H1 (cell line): ENCODE data around the gene F5. TPM values are rescaled to one million over a fixed set of nuclear protein-coding genes. Genes with fewer than 3 reads are reported as not detected.

Experiments used
- CTCF ChIA-PET: fragments of 300-600 bp; sonication (Branson Sonifier 250); formaldehyde crosslinking; loops from one replicate; lab custom pipeline; 2021; ENCODE audit not compliant: partially characterized antibody; lab: Charles Lee
- POLR2A ChIA-PET: fragments of 300-600 bp; sonication (Branson Sonifier 250); formaldehyde crosslinking; loops from one replicate; lab custom pipeline; 2021; ENCODE audit warnings: inconsistent platforms; ENCODE audit not compliant: partially characterized antibody; lab: Charles Lee
- DNase-seq, 2 experiments: peaks; one replicate each; pipeline versions ENCODE4 v3.0.0 to v3.0.0-alpha.2; 2010 to 2022; ENCODE audit warnings: low spot score in 2 of 2, low read depth in 1 of 2, mixed read lengths in 1 of 2
- FAIRE-seq: peaks from 2 replicates; lab custom pipeline; 2011; peaks lifted over from hg19 to GRCh38; lab: Jason Lieb, UNC
- H2AFZ ChIP-seq: 2 replicates; pipeline ENCODE4 v1.8.1; 2012; ENCODE audit warnings: low read length, inconsistent platforms
- H2AK5ac ChIP-seq: 2 replicates; pipeline ENCODE4 v1.6.1; 2013; ENCODE audit warnings: low read depth, low read length
- H2BK120ac ChIP-seq: replicated peaks from 2 replicates; pipeline ENCODE3; 2013; ENCODE audit warnings: low read depth, low read length, inconsistent platforms
- H2BK12ac ChIP-seq: 2 replicates; pipeline ENCODE4 v1.6.1; 2013; ENCODE audit warnings: low read depth, low read length
- H2BK15ac ChIP-seq: 2 replicates; pipeline ENCODE4 v1.6.1; 2013; ENCODE audit warnings: low read length
- H2BK20ac ChIP-seq: 2 replicates; pipeline ENCODE4 v1.6.1; 2013; ENCODE audit warnings: low read length
- H2BK5ac ChIP-seq: 2 replicates; pipeline ENCODE4 v1.6.1; 2013; ENCODE audit warnings: low read depth, low read length
- H3K14ac ChIP-seq: 2 replicates; pipeline ENCODE4 v1.6.1; 2013; ENCODE audit warnings: inconsistent platforms; ENCODE audit not compliant: insufficient read length
- H3K18ac ChIP-seq: 2 replicates; pipeline ENCODE4 v1.6.1; 2013; ENCODE audit warnings: low read length; ENCODE audit errors: extremely low read depth
- H3K23ac ChIP-seq: 2 replicates; pipeline ENCODE4 v1.6.1; 2013; ENCODE audit warnings: inconsistent platforms; ENCODE audit not compliant: insufficient read length
- H3K23me2 ChIP-seq: 2 replicates; pipeline ENCODE4 v1.6.1; 2013; ENCODE audit warnings: low read depth, low read length
- H3K27ac ChIP-seq: 2 replicates; pipeline ENCODE4 v1.6.1; 2011; ENCODE audit warnings: low read depth, low read length, inconsistent platforms
- H3K27me3 ChIP-seq, 4 experiments: replicated peaks in 1 of 4; 1 replicate in 1 of 4; 2 replicates in 3 of 4; pipeline versions ENCODE4 v1.6.1 to v1.8.1; 2011 to 2013; ENCODE audit warnings: low read length in 3 of 4, mild to moderate bottlenecking in 3 of 4, inconsistent platforms in 2 of 4, mixed read lengths in 2 of 4, moderate library complexity in 1 of 4; ENCODE audit not compliant: control insufficient read depth in 3 of 4, insufficient read depth in 3 of 4; ENCODE audit errors: extremely low read depth in 1 of 4
- H3K36me3 ChIP-seq, 4 experiments: 2 replicates each; pipeline versions ENCODE4 v1.6.1 to v1.8.1; 2011 to 2013; ENCODE audit warnings: mild to moderate bottlenecking in 4 of 4, low read length in 3 of 4, moderate library complexity in 2 of 4, control low read depth in 1 of 4, inconsistent platforms in 1 of 4; ENCODE audit not compliant: insufficient read depth in 4 of 4, control insufficient read depth in 2 of 4
- H3K4ac ChIP-seq: replicated peaks from 2 replicates; pipeline ENCODE3; 2013; ENCODE audit warnings: low read length, low read depth, mixed read lengths, inconsistent platforms; ENCODE audit not compliant: insufficient read length
- H3K4me1 ChIP-seq, 4 experiments: replicated peaks in 1 of 4; 1 replicate in 1 of 4; 2 replicates in 3 of 4; pipeline versions ENCODE4 v1.6.1 to v1.8.1; 2011 to 2013; ENCODE audit warnings: low read length in 3 of 4, inconsistent platforms in 2 of 4, mixed read lengths in 1 of 4; ENCODE audit not compliant: insufficient read depth in 4 of 4, control insufficient read depth in 3 of 4
- H3K4me2 ChIP-seq, 2 experiments: 2 replicates each; pipeline versions ENCODE4 v1.6.1 to v1.8.1; 2011 to 2013; ENCODE audit warnings: low read depth in 2 of 2, low read length in 2 of 2, control low read depth in 1 of 2, inconsistent platforms in 1 of 2, mild to moderate bottlenecking in 1 of 2; ENCODE audit not compliant: insufficient read depth in 1 of 2
- H3K4me3 ChIP-seq, 4 experiments: fragments of 200-600, 300-600 bp in 1 of 4; sonication (generic), shearing (Covaris generic), sonication (Bioruptor Twin) in 1 of 4; 2 replicates each; pipeline versions ENCODE4 v1.5.1 to v1.8.1; 2011 to 2016; ENCODE audit warnings: low read length in 4 of 4, low read depth in 3 of 4, control low read depth in 2 of 4, inconsistent platforms in 2 of 4, mild to moderate bottlenecking in 2 of 4, mixed read lengths in 1 of 4, moderate library complexity in 1 of 4; ENCODE audit not compliant: insufficient read depth in 2 of 4; ENCODE audit errors: extremely low read depth in 1 of 4
- H3K56ac ChIP-seq: replicated peaks from 2 replicates; pipeline ENCODE3; 2013; ENCODE audit warnings: low read depth, mild to moderate bottlenecking, mixed read lengths, low read length, inconsistent platforms; ENCODE audit not compliant: insufficient read length
- H3K79me1 ChIP-seq: 2 replicates; pipeline ENCODE4 v1.6.1; 2013; ENCODE audit warnings: low read depth, low read length, control low read depth
- H3K79me2 ChIP-seq, 2 experiments: 2 replicates each; pipeline versions ENCODE4 v1.6.1 to v1.8.1; 2012 to 2013; ENCODE audit warnings: low read length in 2 of 2, mild to moderate bottlenecking in 2 of 2, inconsistent platforms in 1 of 2; ENCODE audit not compliant: insufficient read depth in 2 of 2, control insufficient read depth in 1 of 2
- H3K9ac ChIP-seq, 4 experiments: replicated peaks in 1 of 4; 1 replicate in 1 of 4; 2 replicates in 3 of 4; pipeline versions ENCODE4 v1.6.1 to v1.8.1; 2011 to 2013; ENCODE audit warnings: low read depth in 3 of 4, low read length in 3 of 4, control low read depth in 2 of 4, mild to moderate bottlenecking in 2 of 4, moderate library complexity in 2 of 4, inconsistent platforms in 1 of 4; ENCODE audit errors: extremely low read depth in 1 of 4
- H3K9me3 ChIP-seq, 2 experiments: 2 replicates each; pipeline versions ENCODE4 v1.6.1 to v1.8.1; 2012 to 2013; ENCODE audit warnings: mild to moderate bottlenecking in 2 of 2, moderate library complexity in 2 of 2, control low read depth in 1 of 2, inconsistent platforms in 1 of 2, low read depth in 1 of 2, low read length in 1 of 2, mixed read lengths in 1 of 2; ENCODE audit not compliant: insufficient read depth in 2 of 2
- H4K20me1 ChIP-seq, 2 experiments: replicated peaks in 1 of 2; 2 replicates each; pipeline versions ENCODE3 to v1.8.1; 2011 to 2013; ENCODE audit warnings: inconsistent platforms in 2 of 2, low read length in 2 of 2, mild to moderate bottlenecking in 1 of 2; ENCODE audit not compliant: insufficient read depth in 2 of 2, control insufficient read depth in 1 of 2
- H4K5ac ChIP-seq: 2 replicates; pipeline ENCODE4 v1.6.1; 2013; ENCODE audit warnings: low read length, low read depth, mixed read lengths, inconsistent platforms; ENCODE audit not compliant: insufficient read length
- H4K8ac ChIP-seq: 2 replicates; pipeline ENCODE4 v1.8.0; 2013; ENCODE audit warnings: mild to moderate bottlenecking, moderate library complexity, low read length, inconsistent platforms; ENCODE audit not compliant: insufficient read depth; ENCODE audit errors: extremely low read depth
- H4K91ac ChIP-seq: replicated peaks from 2 replicates; pipeline ENCODE3; 2013; ENCODE audit warnings: low read length, mixed read lengths, inconsistent platforms; ENCODE audit not compliant: insufficient read length
- CREB1 ChIP-seq: IDR thresholded peaks from 2 replicates; pipeline ENCODE4 v1.6.1; 2012; ENCODE audit warnings: inconsistent platforms
- POLR2A ChIP-seq, 2 experiments: IDR thresholded peaks; 1 replicate in 1 of 2; 2 replicates in 1 of 2; pipeline ENCODE4 v1.6.1; 2011; ENCODE audit warnings: low read depth in 2 of 2, low read length in 2 of 2, mild to moderate bottlenecking in 2 of 2; ENCODE audit errors: control extremely low read depth in 1 of 2
- WGBS, 2 experiments: shearing (Covaris generic) in 1 of 2; methylation state at CpG; one replicate each; pipeline versions ENCODE4 v1.1.6 to v1.1.7; 2013 to 2015; ENCODE audit warnings: low lambda C conversion rate in 2 of 2, mixed read lengths in 2 of 2, inconsistent platforms in 1 of 2, low coverage in 1 of 2, missing lambda C conversion rate in 1 of 2; ENCODE audit not compliant: insufficient replicate concordance in 2 of 2, insufficient coverage in 1 of 2, insufficient read length in 1 of 2; ENCODE audit errors: extremely low coverage in 1 of 2, missing lambda C conversion rate in 1 of 2; 5-methylcytosine and 5-hydroxymethylcytosine counted together
- polyA plus RNA-seq, 7 experiments: library from polyadenylated mRNA; depleted of rRNA in 3 of 7; stranded (reverse) in 5 of 7; unstranded in 2 of 7; fragments of >200 nt in 5 of 7; fragments of 200-250 nt in 2 of 7; gene quantifications; 1 replicate in 5 of 7; 2 replicates in 1 of 7; 4 replicates in 1 of 7; pipeline versions ENCODE4 v1.2.1 to v1.2.3, GENCODE V29; 2011 to 2013; ENCODE audit warnings: missing spikeins in 2 of 7, mixed read lengths in 2 of 7
- total RNA-seq: library from RNA; stranded (reverse); fragmentation: NEBNext Ultra II Directional; extraction: Animal tissue kit (Norgen Biotek cat#: 25700); gene quantifications from 2 replicates; pipeline ENCODE4 v1.2.1, GENCODE V29; 2021
- TF ChIP-seq, protein P1 (sequence below): IDR thresholded peaks from 2 replicates; pipeline ENCODE4 v1.6.1; 2012; ENCODE audit warnings: inconsistent platforms

The F5 gene
- total and polyA plus RNA-seq, 2 of the 8 experiments (the other 6 are each of a cell fraction or from before 2014, with no cell fraction given) = 0.04 to 0.06 TPM

GRCh38 chr1:169474302-169474995, 111.8 kb downstream of the F5 start:
- Histone ChIP-seq H3K56ac (no peak overlapping the region), H3K79me1 (peaks cover 4% of the 10 kb centered on the region; the same call in 1 of the 2 replicates), H3K4me1 (peaks cover 0 to 6% (median 2%) of the 10 kb centered on the region in 4 experiments; a peak in 3 of 7 replicates), H3K23ac (no peak overlapping the region), H3K4me3 (no peak overlapping the region), H3K36me3 (peaks cover 2 to 12% (median 7%) of the 10 kb centered on the region in 4 experiments; a peak in 5 of 8 replicates), H3K79me2 (peaks cover 0 to 29% of the 10 kb centered on the region in 2 experiments; a peak in 3 of 4 replicates), H3K9me3 (no peaks in the 10 kb centered on the region), H3K27ac (no peak overlapping the region), H4K91ac (no peak overlapping the region), H4K20me1 (peaks cover 1 to 2% of the 10 kb centered on the region in 2 experiments), H2BK120ac (no peak overlapping the region), H3K18ac (no peak overlapping the region), H3K4ac (no peak overlapping the region), H3K4me2 (no peak overlapping the region), H2AFZ (no peak overlapping the region), H3K14ac (no peak overlapping the region), H2BK15ac (no peak overlapping the region), H3K23me2 (no peaks in the 10 kb centered on the region), H4K5ac (no peak overlapping the region), H2BK12ac (no peak overlapping the region), H3K9ac (no peak overlapping the region), H2BK20ac (no peak overlapping the region), H3K27me3 (no peaks in the 10 kb centered on the region), H4K8ac (no peak overlapping the region), H2AK5ac (no peak overlapping the region), H2BK5ac (no peak overlapping the region)
- FAIRE-seq (no peak), DNase-seq (no peak)
- TF ChIP-seq, protein P1, sequence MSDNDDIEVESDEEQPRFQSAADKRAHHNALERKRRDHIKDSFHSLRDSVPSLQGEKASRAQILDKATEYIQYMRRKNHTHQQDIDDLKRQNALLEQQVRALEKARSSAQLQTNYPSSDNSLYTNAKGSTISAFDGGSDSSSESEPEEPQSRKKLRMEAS = no peak
- TF ChIP-seq POLR2A (IDR thresholded peaks at IDR 0.05; ENCODE audit: control extremely low read depth in 1 of 2, low read depth in 2 of 2, low read length in 2 of 2) = no peak
- TF ChIP-seq CREB1 = no peak
- WGBS, 2 experiments = 100% methylated on average over 1 of the region's 1 CpG; no CpG with 5 or more reads in 1 of the 2 experiments
- POLR2A ChIA-PET = interaction anchor here (0.7 kb wide), 1 partner anchor 12 kb away, joined by 3 read pairs; the partner anchor contains the start of gene SLC19A2
- CTCF ChIA-PET = interaction anchor here (3.0 kb wide), 1 partner anchor 9 kb away, joined by 10 read pairs; no protein-coding TSS in a partner anchor
